K562 (cell line): ENCODE measurements around the gene KMT5C. TPM values are rescaled to one million over a fixed set of nuclear protein-coding genes. Genes with fewer than 3 reads are reported as not detected.

Source experiments
- ATAC-seq: fragments of 200-7000 bp; cut with Tn5 transposase; 3 replicates; pipeline ENCODE4 v1.9.1; 2020; ENCODE audit warnings: moderate library complexity
- BruUV-seq: library from RNA; stranded (reverse); fragments of 400-500 nt; replicated peaks from 2 replicates; lab custom pipeline; 2021; lab: Mats Ljungman, UMichigan
- CTCF ChIA-PET: fragments of 300-600 bp; formaldehyde crosslinking; extraction: SDS; loops from one replicate; lab custom pipeline; 2021; ENCODE audit warnings: low intra/inter-chr PET ratio; lab: Yijun Ruan, JAX
- POLR2A ChIA-PET: fragments of 300-600, 350-650 bp; sonication (Branson Sonifier 250); formaldehyde crosslinking; extraction: SDS; loops from one replicate; lab custom pipeline; 2021; ENCODE audit warnings: antibody characterized with exemption, inconsistent platforms; lab: Yijun Ruan, JAX
- DNase-seq, 4 experiments: peaks; one replicate each; pipeline versions ENCODE4 v3.0.0 to v3.0.0-alpha.2; 2011 to 2018; ENCODE audit warnings: low spot score in 3 of 4, mixed read lengths in 3 of 4; ENCODE audit errors: extremely low read depth in 1 of 4
- FAIRE-seq: peaks from 2 replicates; lab custom pipeline; 2011; peaks lifted over from hg19 to GRCh38; lab: Jason Lieb, UNC
- H2AFZ ChIP-seq: 2 replicates; pipeline ENCODE4 v1.6.0; 2011; ENCODE audit warnings: low read depth, low read length, control low read depth, inconsistent platforms
- H3K27ac ChIP-seq: fragments of 200-600 bp; 3 replicates; pipeline ENCODE4 v1.8.0; 2011; ENCODE audit warnings: low read depth, mild to moderate bottlenecking, control low read depth, inconsistent platforms, low read length, moderate library complexity, mixed read lengths; ENCODE audit errors: extremely low read depth
- H3K27me3 ChIP-seq, 2 experiments: fragments of 300-600 bp in 1 of 2; 2 replicates in 1 of 2; 3 replicates in 1 of 2; pipeline versions ENCODE4 v1.6.0 to v1.8.0; 2011; ENCODE audit warnings: inconsistent platforms in 2 of 2, low read length in 2 of 2, mild to moderate bottlenecking in 1 of 2, mixed read lengths in 1 of 2, moderate library complexity in 1 of 2; ENCODE audit not compliant: control insufficient read depth in 2 of 2, insufficient read depth in 2 of 2
- H3K36me3 ChIP-seq: fragments of 300-600 bp; 3 replicates; pipeline ENCODE4 v1.8.0; 2011; ENCODE audit warnings: mild to moderate bottlenecking, low read length, inconsistent platforms; ENCODE audit not compliant: control insufficient read depth, insufficient read depth
- H3K4me1 ChIP-seq, 2 experiments: fragments of 200-600 bp in 1 of 2; replicated peaks in 1 of 2; 2 replicates in 1 of 2; 3 replicates in 1 of 2; pipeline versions ENCODE4 v1.5.1 to v1.8.0; 2011; ENCODE audit warnings: inconsistent platforms in 2 of 2, low read length in 2 of 2, mild to moderate bottlenecking in 1 of 2, mixed read lengths in 1 of 2, moderate library complexity in 1 of 2; ENCODE audit not compliant: control insufficient read depth in 2 of 2, insufficient read depth in 2 of 2
- H3K4me2 ChIP-seq: 2 replicates; pipeline ENCODE4 v1.6.1; 2011; ENCODE audit warnings: low read length, control low read depth, inconsistent platforms, mixed read lengths; ENCODE audit not compliant: insufficient read depth
- H3K4me3 ChIP-seq: fragments of 200-600 bp; sonication (generic), shearing (Covaris generic); 2 replicates; pipeline ENCODE4 v1.5.1; 2016; ENCODE audit warnings: control low read depth, inconsistent platforms
- H3K79me2 ChIP-seq: fragments of 200-600 bp; 3 replicates; pipeline ENCODE4 v1.8.0; 2011; ENCODE audit warnings: low read length, inconsistent platforms; ENCODE audit not compliant: control insufficient read depth, insufficient read depth
- H3K9ac ChIP-seq, 2 experiments: 2 replicates each; pipeline versions ENCODE4 v1.6.0 to v1.6.1; 2011; ENCODE audit warnings: low read depth in 2 of 2, low read length in 2 of 2, control low read depth in 1 of 2, inconsistent platforms in 1 of 2, mild to moderate bottlenecking in 1 of 2, mixed read lengths in 1 of 2; ENCODE audit not compliant: insufficient read depth in 1 of 2
- H3K9me1 ChIP-seq: one replicate; pipeline ENCODE4 v1.6.0; 2011; ENCODE audit warnings: inconsistent platforms, mild to moderate bottlenecking, low read length, moderate library complexity; ENCODE audit not compliant: control insufficient read depth, insufficient read depth
- H3K9me3 ChIP-seq: replicated peaks from 2 replicates; pipeline ENCODE4 v1.5.1; 2011; ENCODE audit warnings: low read depth, low read length, inconsistent platforms; ENCODE audit not compliant: control insufficient read depth, insufficient read depth
- H4K20me1 ChIP-seq: replicated peaks from 2 replicates; pipeline ENCODE4 v1.6.1; 2011; ENCODE audit warnings: low read length, inconsistent platforms, mixed read lengths; ENCODE audit not compliant: control insufficient read depth, insufficient read depth
- ATF3 ChIP-seq, 2 experiments: fragments of 450-650 bp in 1 of 2; sonication (generic) in 1 of 2; formaldehyde crosslinking in 1 of 2; IDR thresholded peaks in 1 of 2; conservative IDR thresholded peaks in 1 of 2; 2 replicates each; pipeline versions ENCODE4 v1.6.1 to v1.8.1; 2016 to 2023; ENCODE audit warnings: mild to moderate bottlenecking in 2 of 2, moderate library complexity in 2 of 2, inconsistent platforms in 1 of 2, missing genetic modification reagents in 1 of 2
- HDGF ChIP-seq: fragments of 450-650 bp; IDR thresholded peaks from 2 replicates; pipeline ENCODE4 v1.6.1; 2016
- KAT7 ChIP-seq: sonication (generic); formaldehyde crosslinking; IDR thresholded peaks from 2 replicates; pipeline ENCODE4 v1.8.0; 2022; ENCODE audit warnings: missing genetic modification reagents, mild to moderate bottlenecking, borderline replicate concordance
- MED1 ChIP-seq: sonication (generic); formaldehyde crosslinking; IDR thresholded peaks from 2 replicates; pipeline ENCODE4 v1.8.1; 2023; ENCODE audit warnings: missing genetic modification reagents, borderline replicate concordance
- MYC ChIP-seq, 2 experiments: fragments of 250-450 bp in 1 of 2; sonication (Bioruptor Pico) in 1 of 2; IDR thresholded peaks; 2 replicates each; pipeline versions ENCODE4 v1.5.1 to v1.6.1; 2012 to 2021; ENCODE audit warnings: low read depth in 2 of 2, borderline replicate concordance in 1 of 2, improper control_type of control experiment in 1 of 2, low read length in 1 of 2, mild to moderate bottlenecking in 1 of 2, moderate library complexity in 1 of 2
- NFXL1 ChIP-seq: fragments of 450-650 bp; formaldehyde crosslinking; IDR thresholded peaks from 2 replicates; pipeline ENCODE4 v1.4.0; 2021; ENCODE audit warnings: mild to moderate bottlenecking
- NR2F6 ChIP-seq: fragments of 450-650 bp; formaldehyde crosslinking; IDR thresholded peaks from 2 replicates; pipeline ENCODE4 v1.4.0; 2020; ENCODE audit warnings: mild to moderate bottlenecking
- RBFOX2 ChIP-seq: fragments of 200-400 bp; formaldehyde crosslinking; IDR thresholded peaks from 2 replicates; pipeline ENCODE4 v1.6.1; 2017; ENCODE audit warnings: low read depth, mild to moderate bottlenecking, low read length, moderate library complexity
- SNIP1 ChIP-seq: fragments of 450-650 bp; IDR thresholded peaks from 2 replicates; pipeline ENCODE4 v1.7.1; 2017; ENCODE audit warnings: low read depth, mild to moderate bottlenecking
- THRAP3 ChIP-seq: fragments of 450-650 bp; IDR thresholded peaks from 2 replicates; pipeline ENCODE4 v1.6.1; 2016; ENCODE audit warnings: mild to moderate bottlenecking, inconsistent platforms, borderline replicate concordance
- TSC22D4 ChIP-seq: fragments of 450-650 bp; IDR thresholded peaks from 2 replicates; pipeline ENCODE4 v1.6.1; 2016; ENCODE audit warnings: missing genetic modification characterization, missing biosample characterization, control low read depth
- XRCC3 ChIP-seq: fragments of 450-650 bp; IDR thresholded peaks from 2 replicates; pipeline ENCODE4 v1.6.1; 2017; ENCODE audit warnings: mild to moderate bottlenecking, moderate library complexity
- WGBS: fragments of 100-300 bp; shearing (Covaris generic); methylation state at CpG from one replicate; pipeline ENCODE4 v1.1.6; 2016; ENCODE audit warnings: low coverage, mixed read lengths; ENCODE audit not compliant: insufficient coverage; ENCODE audit errors: missing lambda C conversion rate; 5-methylcytosine and 5-hydroxymethylcytosine counted together
- in situ Hi-C: fragments of 300-500 bp; cut with MboI; formaldehyde crosslinking; loops from 4 replicates; pipeline ENCODE4 v1.15.0; 2018; ENCODE audit warnings: inconsistent platforms, mixed read lengths
- intact Hi-C: fragments of 100-400 bp; cut with micrococcal nuclease; formaldehyde crosslinking; loops from 2 replicates; pipeline ENCODE4 v1.14.2; 2022
- polyA plus RNA-seq, 8 experiments: library from polyadenylated mRNA; depleted of rRNA in 4 of 8; stranded (reverse) in 5 of 8; unstranded in 3 of 8; fragments of >200 nt; fragmentation: Nextera tagmentation in 2 of 8; fragmentation: Illumina TruSeq in 1 of 8; extraction: Ambion mirVana in 2 of 8; extraction: Trizol in 1 of 8; gene quantifications; 2 replicates each; pipeline versions ENCODE4 v1.2.1 to v1.2.3, GENCODE V29; 2011 to 2014; ENCODE audit warnings: inconsistent platforms in 1 of 8, missing spikeins in 1 of 8
- total RNA-seq, 7 experiments: library from RNA; depleted of rRNA in 6 of 7; stranded (reverse); fragments of >200 nt in 6 of 7; fragmentation: Illumina TruSeq in 2 of 7; extraction: Trizol in 2 of 7; gene quantifications; 2 replicates each; pipeline versions ENCODE4 v1.2.1 to v1.2.3, GENCODE V29; 2011 to 2021; ENCODE audit warnings: low replicate concordance in 1 of 7
- TF ChIP-seq, protein P1 (sequence below): fragments of 250-450 bp; sonication (Bioruptor Pico); IDR thresholded peaks from 2 replicates; pipeline ENCODE4 v1.5.0; 2021; ENCODE audit warnings: mild to moderate bottlenecking, borderline replicate concordance
- TF ChIP-seq, protein P2 (sequence below): fragments of 450-650 bp; formaldehyde crosslinking; IDR thresholded peaks from 2 replicates; pipeline ENCODE4 v1.4.0; 2022; ENCODE audit warnings: mild to moderate bottlenecking, moderate library complexity
- TF ChIP-seq, protein P3 (sequence below): sonication (generic); formaldehyde crosslinking; IDR thresholded peaks from 2 replicates; pipeline ENCODE4 v1.8.0; 2022; ENCODE audit warnings: mild to moderate bottlenecking, missing genetic modification reagents, borderline replicate concordance

The KMT5C gene
- total and polyA plus RNA-seq, 9 of the 15 experiments (the other 6 are each of a cell fraction or from before 2014, with no cell fraction given) = 0.15 to 53.5 (median 16.6) TPM

GRCh38 chr19:55362990-55363716 lies 23.5 kb downstream of the KMT5C start, which contains the start of gene GARIN5B:
Gene GARIN5B, minus strand, starts transcription at chr19:55363260. Its CDS starts 194 bp downstream, at chr19:55363066.
- DNase-seq (no peak), ATAC-seq (no peak; the same call in 2 of the 3 replicates), FAIRE-seq (no peak)
- in situ Hi-C loops = no loop called here
- 60% methylated on average over 24 of the region's 27 CpGs for WGBS
- BruUV-seq = no TSS peak
- ChIA-PET POLR2A (no interaction called here), CTCF (no interaction called here)
- Histone ChIP-seq H3K36me3 (no peaks in the 10 kb centered on the region), H2AFZ (no peak within 1 kb of the TSS), H3K4me1 (peaks cover 0 to 53% of the 10 kb centered on the region in 2 experiments; a peak in 2 of 5 replicates), H3K4me2 (no peak within 1 kb of the TSS), H3K9ac (peak within 1 kb of the TSS in 1 of 2 experiments; percentile 74; a peak in 1 of 4 replicates), H4K20me1 (no peaks in the 10 kb centered on the region), H3K27me3 (no peaks in the 10 kb centered on the region), H3K9me1 (no peaks in the 10 kb centered on the region), H3K9me3 (no peaks in the 10 kb centered on the region), H3K4me3 (no peak within 1 kb of the TSS), H3K79me2 (no peaks in the 10 kb centered on the region), H3K27ac (no peak within 1 kb of the TSS)
- intact Hi-C loops = no loop called here
- TF ChIP-seq NR2F6 (CRISPR knock-in tag) (no peak), XRCC3 (no peak), SNIP1 (no peak), HDGF (no peak), THRAP3 (no peak), MED1 (no peak), KAT7 (CRISPR knock-in tag) (no peak), MYC (IDR thresholded peaks at IDR 0.05; ENCODE audit: low read depth, low read length) (no peak), MYC (CRISPR knock-in tag; IDR thresholded peaks at IDR 0.05; ENCODE audit: borderline replicate concordance, low read depth) (no peak), NFXL1 (CRISPR knock-in tag) (no peak), ATF3 (IDR thresholded peaks at IDR 0.05) (no peak), ATF3 (CRISPR knock-in tag; conservative IDR thresholded peaks at IDR 0.05) (no peak), TSC22D4 (tag) (no peak), RBFOX2 (no peak)
- TF ChIP-seq, protein P1, sequence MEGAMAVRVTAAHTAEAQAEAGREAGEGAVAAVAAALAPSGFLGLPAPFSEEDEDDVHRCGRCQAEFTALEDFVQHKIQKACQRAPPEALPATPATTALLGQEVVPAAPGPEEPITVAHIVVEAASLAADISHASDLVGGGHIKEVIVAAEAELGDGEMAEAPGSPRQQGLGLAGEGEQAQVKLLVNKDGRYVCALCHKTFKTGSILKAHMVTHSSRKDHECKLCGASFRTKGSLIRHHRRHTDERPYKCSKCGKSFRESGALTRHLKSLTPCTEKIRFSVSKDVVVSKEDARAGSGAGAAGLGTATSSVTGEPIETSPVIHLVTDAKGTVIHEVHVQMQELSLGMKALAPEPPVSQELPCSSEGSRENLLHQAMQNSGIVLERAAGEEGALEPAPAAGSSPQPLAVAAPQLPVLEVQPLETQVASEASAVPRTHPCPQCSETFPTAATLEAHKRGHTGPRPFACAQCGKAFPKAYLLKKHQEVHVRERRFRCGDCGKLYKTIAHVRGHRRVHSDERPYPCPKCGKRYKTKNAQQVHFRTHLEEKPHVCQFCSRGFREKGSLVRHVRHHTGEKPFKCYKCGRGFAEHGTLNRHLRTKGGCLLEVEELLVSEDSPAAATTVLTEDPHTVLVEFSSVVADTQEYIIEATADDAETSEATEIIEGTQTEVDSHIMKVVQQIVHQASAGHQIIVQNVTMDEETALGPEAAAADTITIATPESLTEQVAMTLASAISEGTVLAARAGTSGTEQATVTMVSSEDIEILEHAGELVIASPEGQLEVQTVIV (CRISPR knock-in tag) = no peak
- TF ChIP-seq, protein P2, sequence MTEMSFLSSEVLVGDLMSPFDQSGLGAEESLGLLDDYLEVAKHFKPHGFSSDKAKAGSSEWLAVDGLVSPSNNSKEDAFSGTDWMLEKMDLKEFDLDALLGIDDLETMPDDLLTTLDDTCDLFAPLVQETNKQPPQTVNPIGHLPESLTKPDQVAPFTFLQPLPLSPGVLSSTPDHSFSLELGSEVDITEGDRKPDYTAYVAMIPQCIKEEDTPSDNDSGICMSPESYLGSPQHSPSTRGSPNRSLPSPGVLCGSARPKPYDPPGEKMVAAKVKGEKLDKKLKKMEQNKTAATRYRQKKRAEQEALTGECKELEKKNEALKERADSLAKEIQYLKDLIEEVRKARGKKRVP (CRISPR knock-in tag) = no peak
- TF ChIP-seq, protein P3, sequence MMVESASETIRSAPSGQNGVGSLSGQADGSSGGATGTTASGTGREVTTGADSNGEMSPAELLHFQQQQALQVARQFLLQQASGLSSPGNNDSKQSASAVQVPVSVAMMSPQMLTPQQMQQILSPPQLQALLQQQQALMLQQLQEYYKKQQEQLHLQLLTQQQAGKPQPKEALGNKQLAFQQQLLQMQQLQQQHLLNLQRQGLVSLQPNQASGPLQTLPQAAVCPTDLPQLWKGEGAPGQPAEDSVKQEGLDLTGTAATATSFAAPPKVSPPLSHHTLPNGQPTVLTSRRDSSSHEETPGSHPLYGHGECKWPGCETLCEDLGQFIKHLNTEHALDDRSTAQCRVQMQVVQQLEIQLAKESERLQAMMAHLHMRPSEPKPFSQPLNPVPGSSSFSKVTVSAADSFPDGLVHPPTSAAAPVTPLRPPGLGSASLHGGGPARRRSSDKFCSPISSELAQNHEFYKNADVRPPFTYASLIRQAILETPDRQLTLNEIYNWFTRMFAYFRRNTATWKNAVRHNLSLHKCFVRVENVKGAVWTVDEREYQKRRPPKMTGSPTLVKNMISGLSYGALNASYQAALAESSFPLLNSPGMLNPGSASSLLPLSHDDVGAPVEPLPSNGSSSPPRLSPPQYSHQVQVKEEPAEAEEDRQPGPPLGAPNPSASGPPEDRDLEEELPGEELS (CRISPR knock-in tag) = no peak
